ENCODE measurements around the gene NYAP2. TPM values are rescaled to one million over a fixed set of nuclear protein-coding genes. Genes with fewer than 3 reads are reported as not detected.

Gene NYAP2
- total RNA-seq, 2 donors from 2014 or later, result not detected

- no peak for DNase-seq (ENCODE audit: low spot score)
- intact Hi-C loops (cut with DNase I), result no loop called here
Observed at GRCh38 chr2:225599856-225600255, 200.3 kb downstream of the NYAP2 start.

DNA sequence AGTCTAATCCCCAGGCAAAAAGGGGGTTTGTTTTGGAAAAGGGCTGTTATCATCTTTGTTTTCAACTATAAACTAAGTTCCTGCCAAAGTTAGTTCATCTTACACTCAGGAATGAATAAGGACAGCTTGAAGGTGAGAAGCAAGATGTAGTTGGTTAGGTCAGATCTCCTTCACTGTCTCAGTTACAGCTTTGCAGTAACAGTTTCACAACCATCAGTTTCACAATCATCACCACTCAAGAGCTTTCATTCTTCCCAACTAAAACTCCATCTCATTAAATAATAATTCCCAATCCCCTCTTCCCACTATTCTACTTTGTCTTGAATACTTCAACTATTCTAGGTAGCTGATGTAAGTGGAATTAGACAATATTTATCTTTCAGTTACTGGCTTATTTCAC is 200.9 kb downstream of the NYAP2 start:
- intact Hi-C loops (cut with DNase I), result no loop called here
- no peak for DNase-seq (ENCODE audit: low spot score)

DNA sequence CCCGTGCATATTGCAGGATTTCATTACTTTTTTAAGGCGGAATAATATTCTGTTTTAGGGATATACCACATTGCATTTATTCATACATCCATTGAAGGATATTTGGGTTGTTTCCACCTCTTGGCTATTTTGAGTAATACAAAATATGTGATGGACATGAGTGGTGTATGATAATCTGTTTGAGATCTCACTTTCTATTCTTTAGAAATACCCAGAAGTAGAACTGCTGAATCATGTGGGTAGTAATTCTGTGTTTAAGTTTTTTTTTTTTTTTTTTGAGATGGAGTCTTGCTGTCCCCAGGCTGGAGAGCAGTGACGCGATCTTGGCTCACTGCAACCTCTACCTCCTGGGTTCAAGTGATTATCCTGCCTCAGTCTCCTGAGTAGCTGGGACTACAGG is 201.4 kb downstream of the NYAP2 start:
- DNase-seq (ENCODE audit: low spot score), result no peak
- intact Hi-C loops (cut with DNase I), result no loop called here

DNA sequence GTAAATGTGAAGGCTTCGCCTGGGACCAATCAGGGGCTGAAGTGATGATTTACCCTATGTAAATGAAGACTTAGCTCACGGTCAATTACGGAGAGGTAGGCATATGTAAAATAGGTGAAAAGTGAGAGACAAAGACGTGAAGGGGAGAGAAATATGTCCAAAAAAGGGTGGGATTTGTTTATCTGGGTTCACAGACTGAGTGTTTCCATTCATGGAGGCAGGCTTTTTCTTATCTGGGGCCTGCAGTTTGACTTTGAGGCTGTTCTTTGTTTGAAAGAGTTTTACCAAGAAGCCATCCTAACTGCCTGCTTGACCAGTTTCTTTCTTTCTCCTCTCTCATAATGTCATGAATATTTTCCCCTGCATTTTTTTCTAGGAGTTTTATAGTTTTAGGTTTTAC is 202.7 kb downstream of the NYAP2 start:
- intact Hi-C loops (cut with DNase I), result no loop called here
- DNase-seq (ENCODE audit: low spot score), result no peak

GRCh38 chr2:225608136-225608535 is 208.6 kb downstream of the NYAP2 start:
- DNase-seq (ENCODE audit: low spot score), result no peak
- intact Hi-C loops (cut with DNase I), result no loop called here

DNA sequence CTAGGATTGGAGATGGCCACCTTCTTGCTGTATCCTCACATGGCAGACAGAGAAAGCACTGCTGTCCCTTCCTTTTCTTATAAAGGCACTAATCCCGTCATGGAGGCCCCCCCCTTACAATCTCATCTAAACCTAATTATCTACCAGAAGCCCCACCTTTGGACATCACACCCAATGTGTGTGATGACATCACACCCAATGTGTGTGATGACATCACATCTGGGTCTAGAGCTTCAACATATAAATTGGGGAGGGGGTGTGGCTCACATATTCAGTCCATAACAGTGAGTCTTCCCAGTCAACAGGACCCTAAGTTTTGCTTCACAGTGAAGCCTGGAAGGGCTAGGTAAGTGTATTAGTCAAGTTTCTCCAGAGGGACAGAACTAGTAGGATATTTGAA is 213.1 kb downstream of the NYAP2 start:
- intact Hi-C loops (cut with DNase I), result no loop called here
- DNase-seq (ENCODE audit: low spot score), result no peak

DNA sequence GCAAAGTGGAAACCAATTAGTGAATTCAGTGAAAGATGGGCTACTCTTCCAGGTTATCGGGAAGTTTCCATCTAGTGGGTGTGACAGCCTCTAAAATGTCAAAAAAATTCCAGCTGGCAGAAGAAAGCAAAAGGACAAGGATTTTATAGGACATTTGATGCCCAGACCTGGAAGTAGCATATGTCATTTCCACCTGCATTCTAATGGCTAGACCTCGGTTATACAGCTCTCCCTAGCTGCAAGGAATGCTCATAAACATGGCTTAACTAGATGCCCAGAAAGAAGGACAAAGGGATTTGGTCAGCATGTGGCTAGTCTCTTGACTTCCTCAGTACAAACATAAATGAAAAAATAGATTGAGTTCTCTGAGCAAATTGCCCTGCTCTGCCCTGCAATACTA is 215.4 kb downstream of the NYAP2 start:
- intact Hi-C loops (cut with DNase I), result no loop called here
- DNase-seq (ENCODE audit: low spot score), result no peak

- no peak for DNase-seq (ENCODE audit: low spot score)
- intact Hi-C loops (cut with DNase I), result no loop called here
Observed at GRCh38 chr2:225615514-225615913, 216.0 kb downstream of the NYAP2 start.

DNA sequence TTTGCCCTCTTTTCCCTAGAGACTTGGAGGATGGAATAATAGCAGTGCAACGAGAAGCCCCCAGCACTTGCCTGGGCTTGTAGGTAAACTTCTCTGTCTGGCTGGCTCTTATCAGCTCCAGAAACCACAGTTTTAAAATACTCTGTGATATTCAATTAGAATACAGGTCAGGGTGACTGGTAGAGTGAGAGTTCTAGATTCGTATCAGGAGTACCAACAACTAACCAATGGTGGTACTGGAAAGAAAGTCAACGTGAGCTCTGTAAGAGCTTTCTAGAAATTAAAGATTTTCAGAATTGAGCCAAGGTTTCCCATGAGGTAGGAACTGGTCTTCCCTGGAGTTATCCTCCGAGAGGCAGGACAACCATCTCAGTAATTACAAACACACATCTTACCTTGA is 216.9 kb downstream of the NYAP2 start:
- intact Hi-C loops (cut with DNase I), result no loop called here

DNA sequence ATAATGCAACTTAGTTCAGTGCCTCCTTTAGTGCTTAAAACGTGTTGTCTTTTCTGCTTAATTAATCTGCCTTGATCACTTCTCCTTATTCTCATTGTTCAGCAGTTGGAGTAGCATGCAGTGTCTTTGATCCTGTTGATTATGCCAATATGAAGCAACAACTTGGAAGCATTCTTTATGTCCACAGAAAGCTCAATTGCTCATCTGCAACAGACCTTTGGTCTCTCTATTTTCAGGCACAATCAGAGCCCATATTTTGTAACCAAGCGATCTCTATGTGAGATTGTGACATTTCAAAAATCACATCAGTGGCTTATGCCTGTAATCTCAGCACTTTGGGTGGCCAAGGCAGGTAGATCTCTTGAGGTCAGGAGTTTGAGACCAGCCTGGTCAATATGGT is 217.3 kb downstream of the NYAP2 start:
- DNase-seq (ENCODE audit: low spot score), result no peak
- intact Hi-C loops (cut with DNase I), result no loop called here

More for the DNA sequence above, 216.9 kb downstream of the NYAP2 start:
- no peak for DNase-seq (ENCODE audit: low spot score)

DNA sequence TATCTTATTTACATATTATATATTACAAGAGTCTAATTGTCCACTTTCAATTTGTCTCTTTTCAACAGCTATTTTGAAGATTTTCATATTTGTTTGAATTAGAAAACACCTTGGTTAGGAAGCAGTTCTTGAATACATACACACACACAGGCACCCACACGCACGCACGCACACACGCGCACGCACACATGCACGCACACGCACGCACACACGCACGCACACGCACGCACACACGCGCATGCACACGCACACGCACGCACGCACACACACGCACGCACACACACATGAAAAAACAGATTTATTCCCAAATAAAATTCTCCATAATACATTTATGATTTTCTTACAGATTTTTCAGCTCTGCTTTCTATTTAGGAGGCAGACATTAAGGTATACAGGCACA is 220.7 kb downstream of the NYAP2 start:
- no peak for DNase-seq (ENCODE audit: low spot score)

DNA sequence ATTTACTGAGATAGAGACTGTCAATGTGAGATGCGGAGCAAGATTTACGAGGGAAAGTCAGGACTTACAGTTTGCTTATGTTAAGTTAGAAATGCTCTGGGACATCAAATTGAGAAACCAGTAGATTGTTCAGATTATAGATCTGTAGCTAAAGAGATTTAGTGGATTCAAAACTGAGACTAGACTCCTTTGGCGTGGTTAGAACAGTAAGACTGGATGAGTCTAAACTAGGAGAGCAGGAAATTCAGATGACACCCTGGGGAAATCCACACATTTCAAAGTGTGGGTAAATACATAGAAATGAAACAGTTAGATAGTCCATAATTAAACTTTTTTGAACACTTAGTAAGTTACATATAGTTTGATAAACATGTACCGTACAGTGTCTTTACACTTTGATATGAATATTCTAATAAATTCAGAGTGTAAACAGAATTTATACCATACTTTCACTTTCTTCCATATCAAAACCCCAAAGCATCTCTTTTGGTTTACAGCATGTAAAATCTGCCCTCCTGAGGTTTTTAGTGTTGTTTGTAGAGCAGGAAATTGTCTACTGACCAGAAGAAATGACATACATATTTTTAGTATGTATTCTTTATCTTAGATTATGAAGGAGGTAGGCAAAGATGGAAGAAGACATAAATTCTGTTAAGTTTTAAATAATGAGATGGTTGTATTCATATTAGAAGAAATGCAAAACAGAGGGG is 231.5 kb downstream of the NYAP2 start:
- DNase-seq (ENCODE audit: low spot score), result no peak
- intact Hi-C loops (cut with DNase I), result no loop called here

More for the DNA sequence above, 220.7 kb downstream of the NYAP2 start:
- intact Hi-C loops (cut with DNase I), result no loop called here

DNA sequence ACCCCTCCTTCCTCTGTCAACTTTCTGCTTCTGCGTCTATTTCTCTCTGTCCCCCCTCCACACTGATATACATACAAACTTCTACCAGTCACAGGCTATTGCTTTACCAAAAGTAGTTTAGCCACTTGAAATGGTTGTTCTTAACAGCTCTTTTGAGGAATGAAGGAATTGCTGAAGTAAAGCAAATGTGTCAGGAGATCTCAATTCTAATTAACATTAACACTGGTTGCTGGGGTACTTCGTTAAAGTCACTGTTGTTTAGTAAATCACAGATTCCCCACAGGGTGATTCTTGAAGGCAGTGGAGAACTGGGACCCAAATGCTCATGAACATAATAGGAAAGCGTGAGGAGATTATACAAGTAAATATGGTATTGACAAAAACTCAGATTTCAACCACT is 232.8 kb downstream of the NYAP2 start:
- intact Hi-C loops (cut with DNase I), result no loop called here
- DNase-seq (ENCODE audit: low spot score), result no peak

DNA sequence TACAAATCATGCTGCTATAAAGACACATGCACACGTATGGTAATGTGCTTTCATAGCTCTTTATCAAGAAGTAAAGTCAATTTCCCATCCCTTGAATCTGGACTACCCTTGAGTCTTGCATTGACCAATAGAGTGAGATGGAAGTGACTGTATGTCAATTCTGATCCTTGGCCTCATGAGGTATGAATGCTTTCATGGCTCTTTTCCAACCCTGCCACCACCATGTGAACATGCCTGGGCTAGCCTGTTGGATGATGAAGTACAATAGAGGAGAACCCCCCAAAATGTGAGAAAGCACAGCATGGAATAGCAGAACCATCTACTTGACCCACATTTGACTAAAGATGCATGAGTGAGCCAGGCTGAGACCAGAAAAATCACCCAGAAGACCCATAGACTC is 237.0 kb downstream of the NYAP2 start:
- intact Hi-C loops (cut with DNase I), result no loop called here
- DNase-seq (ENCODE audit: low spot score), result no peak

DNA sequence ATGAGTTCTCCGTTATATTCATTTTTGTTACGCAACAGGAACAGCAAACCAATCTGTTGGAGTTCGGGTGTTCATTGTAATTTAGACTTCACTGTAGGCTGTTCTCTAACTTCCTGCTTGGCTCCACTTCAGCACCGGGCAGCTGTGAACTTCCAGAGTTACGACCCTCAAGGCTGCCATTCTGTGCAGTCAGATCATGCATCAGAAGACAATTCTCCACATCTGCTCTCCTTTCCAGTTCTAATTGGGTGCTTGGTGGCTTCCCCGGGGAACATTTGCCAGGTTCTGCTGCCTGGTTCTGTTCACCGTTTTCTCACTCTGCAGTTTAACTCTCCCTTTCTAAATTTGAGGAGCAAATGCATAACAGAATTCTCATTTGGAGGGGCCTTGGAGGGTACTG is 237.7 kb downstream of the NYAP2 start:
- DNase-seq (ENCODE audit: low spot score), result no peak

GRCh38 chr2:225640550-225640949 is 241.0 kb downstream of the NYAP2 start:
- no peak for DNase-seq (ENCODE audit: low spot score)
- intact Hi-C loops (cut with DNase I), result no loop called here

More for the DNA sequence above, 237.7 kb downstream of the NYAP2 start:
- intact Hi-C loops (cut with DNase I), result no loop called here

GRCh38 chr2:225649274-225649673 is 249.8 kb downstream of the NYAP2 start:
- intact Hi-C loops (cut with DNase I), result no loop called here
- no peak for DNase-seq (ENCODE audit: low spot score)

DNA sequence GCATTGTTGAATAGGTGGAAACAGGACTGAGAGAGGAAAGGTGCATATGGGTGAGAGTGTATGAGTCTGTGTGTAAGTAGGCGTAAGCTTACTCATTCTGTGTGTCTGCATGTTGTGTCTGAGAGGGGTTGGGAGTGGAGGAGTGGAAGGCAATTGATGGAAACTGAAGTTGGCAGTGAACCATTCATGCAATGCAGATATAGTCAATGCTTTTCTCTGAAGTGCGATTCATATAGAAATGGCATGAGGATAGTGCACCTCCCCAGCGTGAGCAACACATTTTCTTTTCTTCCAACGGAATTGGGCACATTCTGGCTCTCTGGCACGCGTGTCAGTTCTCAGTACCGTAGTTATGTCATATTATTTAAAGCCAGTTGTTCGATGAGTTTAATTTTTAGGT is 250.5 kb downstream of the NYAP2 start:
- DNase-seq (ENCODE audit: low spot score), result no peak
- intact Hi-C loops (cut with DNase I), result no loop called here

DNA sequence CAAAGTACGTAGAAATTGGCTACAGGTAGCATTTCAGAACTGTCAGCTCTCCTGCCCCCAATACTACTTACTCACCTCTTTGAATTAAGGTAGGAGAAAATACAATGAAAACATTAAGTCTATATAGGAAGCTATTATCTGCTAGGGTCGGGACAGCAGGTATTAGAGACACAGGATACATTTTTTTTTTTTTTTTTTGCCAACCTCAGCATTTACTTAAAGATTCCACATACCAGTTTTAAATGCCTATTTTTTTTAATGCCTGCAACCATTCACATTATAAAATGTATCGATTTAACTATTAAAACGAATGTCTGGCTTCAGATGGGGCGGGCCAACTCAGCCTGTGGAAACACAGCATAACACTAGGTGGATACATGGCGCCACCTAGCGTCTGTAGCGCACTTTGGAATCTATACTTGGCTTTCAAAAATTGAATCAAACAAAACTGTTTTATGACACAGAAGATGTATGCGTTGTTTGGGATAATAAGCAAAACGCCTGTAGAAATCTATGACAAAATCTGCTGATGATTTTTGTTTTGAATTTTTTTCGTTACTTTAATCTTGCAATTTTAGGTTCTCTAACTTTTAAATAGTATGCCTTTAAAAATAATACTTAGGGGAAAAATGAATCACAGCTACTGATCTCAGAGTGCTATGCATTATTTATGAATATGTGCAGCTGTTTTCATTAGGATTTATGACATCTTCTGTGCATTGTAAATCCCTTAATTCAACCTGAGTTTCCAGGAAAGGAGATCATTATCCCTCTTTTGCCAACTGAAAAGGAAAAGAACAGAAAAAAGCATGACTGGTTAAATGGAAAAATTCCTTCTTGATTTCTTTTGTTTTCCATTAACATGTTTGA is 261.0 kb downstream of the NYAP2 start:
- DNase-seq (ENCODE audit: low spot score), result peak; percentile 89
- intact Hi-C loops (cut with DNase I), result no loop called here

DNA sequence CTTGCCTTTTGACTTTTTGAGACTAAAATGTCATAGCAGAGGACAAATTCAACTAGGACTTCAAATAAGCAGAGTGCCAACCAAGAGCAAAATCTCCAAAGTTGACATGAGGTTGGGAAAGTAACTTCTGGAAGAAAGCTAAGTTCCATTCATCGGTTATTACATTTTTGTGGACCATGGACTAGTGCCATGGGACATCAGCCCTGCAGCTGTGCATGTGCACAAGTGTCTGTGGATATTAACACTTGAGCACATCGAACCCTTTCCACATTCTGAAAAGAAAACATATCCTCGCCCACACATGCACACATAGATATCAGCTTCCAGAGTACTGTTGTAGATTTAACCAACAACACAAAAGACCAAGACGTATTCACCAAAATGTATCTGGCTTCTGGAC is 262.6 kb downstream of the NYAP2 start:
- intact Hi-C loops (cut with DNase I), result no loop called here
- DNase-seq (ENCODE audit: low spot score), result no peak

DNA sequence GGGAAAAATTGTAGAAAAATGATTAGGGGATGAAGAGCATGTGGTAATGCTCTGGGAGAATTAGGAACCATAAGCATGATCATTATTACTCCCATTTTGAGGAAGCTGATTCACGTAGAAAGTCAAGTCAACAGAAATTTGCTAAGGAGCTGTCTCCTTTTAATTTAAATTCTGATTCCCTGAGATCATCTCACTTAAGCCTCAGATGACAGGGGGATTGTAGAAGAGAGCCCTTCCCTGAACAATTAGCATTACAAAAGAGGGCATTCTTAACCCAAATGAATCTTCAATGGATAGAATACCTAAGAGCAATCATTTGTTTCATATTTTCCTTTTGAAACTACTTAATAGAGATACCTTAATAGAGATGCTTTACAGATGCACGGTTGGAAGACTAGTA is 267.9 kb downstream of the NYAP2 start:
- intact Hi-C loops (cut with DNase I), result no loop called here
- no peak for DNase-seq (ENCODE audit: low spot score)
